Measurements from ENCODE around the gene PTBP3. TPM values are rescaled to one million over a fixed set of nuclear protein-coding genes. Genes with fewer than 3 reads are reported as not detected.

Gene PTBP3
- total RNA-seq, 1 donor from 2014 or later = 56.7 TPM

DNA sequence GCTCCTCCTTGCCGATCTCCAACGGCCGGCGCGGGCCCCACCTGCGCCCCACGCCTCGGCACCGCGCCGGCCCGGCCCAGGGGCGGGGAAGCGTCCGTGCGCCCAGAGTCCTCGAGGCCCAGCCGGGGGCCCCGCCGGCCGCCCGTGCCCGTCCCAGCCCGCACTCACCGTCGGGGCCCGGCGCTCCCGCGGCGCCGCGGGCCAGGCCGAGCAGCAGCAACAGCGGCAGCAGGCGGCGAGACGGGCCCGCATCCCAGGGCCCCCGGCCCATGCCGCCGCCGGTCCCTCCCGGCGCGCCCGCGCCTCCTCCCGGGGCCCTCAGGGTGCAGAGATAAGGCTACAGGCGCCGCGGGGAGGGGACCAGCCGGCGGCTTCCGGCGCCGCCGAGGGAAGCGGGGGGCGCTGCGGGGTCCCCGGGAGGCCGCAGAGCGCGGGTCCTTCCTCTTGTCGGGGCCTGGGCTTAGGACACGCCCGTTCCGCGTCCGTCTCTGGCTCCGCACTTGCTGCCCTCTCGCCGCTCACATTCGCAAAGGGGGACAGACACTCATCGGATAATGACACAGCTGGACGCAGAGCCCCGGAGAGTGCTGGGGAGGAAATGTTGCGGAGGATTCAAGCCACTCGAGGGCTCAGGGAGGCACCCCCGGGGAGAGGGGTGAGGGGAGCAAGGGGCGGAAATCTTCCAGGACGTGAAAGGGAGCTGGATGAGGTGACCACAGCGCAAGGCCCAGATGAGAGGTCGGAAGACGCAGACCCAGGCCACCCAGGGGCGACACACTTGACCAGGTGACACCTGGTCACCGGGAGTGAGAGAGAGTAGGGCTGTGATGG is 158.2 kb downstream of the PTBP3 start, which contains the start of gene SUSD1:
Gene SUSD1 (minus strand): TSS at position 333 of the 831 bp plus-strand sequence. CDS start 62 bp downstream, at position 271.
- no peak for DNase-seq (ENCODE audit: low spot score)
- Mint-ChIP-seq H3K9me3 (ENCODE audit: low read depth) (no peaks in the 10 kb centered on the region), H3K36me3 (ENCODE audit: low read depth) (no peaks in the 10 kb centered on the region), H3K4me3 (ENCODE audit: unreplicated experiment) (peak within 1 kb of the TSS; percentile 75), H3K4me1 (ENCODE audit: low read depth) (peaks cover 34% of the 10 kb centered on the region), H3K27ac (ENCODE audit: unreplicated experiment) (peak within 1 kb of the TSS; percentile 85), H3K27me3 (ENCODE audit: low read depth) (no peaks in the 10 kb centered on the region)
- TF ChIP-seq, protein P1, sequence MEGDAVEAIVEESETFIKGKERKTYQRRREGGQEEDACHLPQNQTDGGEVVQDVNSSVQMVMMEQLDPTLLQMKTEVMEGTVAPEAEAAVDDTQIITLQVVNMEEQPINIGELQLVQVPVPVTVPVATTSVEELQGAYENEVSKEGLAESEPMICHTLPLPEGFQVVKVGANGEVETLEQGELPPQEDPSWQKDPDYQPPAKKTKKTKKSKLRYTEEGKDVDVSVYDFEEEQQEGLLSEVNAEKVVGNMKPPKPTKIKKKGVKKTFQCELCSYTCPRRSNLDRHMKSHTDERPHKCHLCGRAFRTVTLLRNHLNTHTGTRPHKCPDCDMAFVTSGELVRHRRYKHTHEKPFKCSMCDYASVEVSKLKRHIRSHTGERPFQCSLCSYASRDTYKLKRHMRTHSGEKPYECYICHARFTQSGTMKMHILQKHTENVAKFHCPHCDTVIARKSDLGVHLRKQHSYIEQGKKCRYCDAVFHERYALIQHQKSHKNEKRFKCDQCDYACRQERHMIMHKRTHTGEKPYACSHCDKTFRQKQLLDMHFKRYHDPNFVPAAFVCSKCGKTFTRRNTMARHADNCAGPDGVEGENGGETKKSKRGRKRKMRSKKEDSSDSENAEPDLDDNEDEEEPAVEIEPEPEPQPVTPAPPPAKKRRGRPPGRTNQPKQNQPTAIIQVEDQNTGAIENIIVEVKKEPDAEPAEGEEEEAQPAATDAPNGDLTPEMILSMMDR (IDR thresholded peaks at IDR 0.05) = peak; percentile 23

DNA sequence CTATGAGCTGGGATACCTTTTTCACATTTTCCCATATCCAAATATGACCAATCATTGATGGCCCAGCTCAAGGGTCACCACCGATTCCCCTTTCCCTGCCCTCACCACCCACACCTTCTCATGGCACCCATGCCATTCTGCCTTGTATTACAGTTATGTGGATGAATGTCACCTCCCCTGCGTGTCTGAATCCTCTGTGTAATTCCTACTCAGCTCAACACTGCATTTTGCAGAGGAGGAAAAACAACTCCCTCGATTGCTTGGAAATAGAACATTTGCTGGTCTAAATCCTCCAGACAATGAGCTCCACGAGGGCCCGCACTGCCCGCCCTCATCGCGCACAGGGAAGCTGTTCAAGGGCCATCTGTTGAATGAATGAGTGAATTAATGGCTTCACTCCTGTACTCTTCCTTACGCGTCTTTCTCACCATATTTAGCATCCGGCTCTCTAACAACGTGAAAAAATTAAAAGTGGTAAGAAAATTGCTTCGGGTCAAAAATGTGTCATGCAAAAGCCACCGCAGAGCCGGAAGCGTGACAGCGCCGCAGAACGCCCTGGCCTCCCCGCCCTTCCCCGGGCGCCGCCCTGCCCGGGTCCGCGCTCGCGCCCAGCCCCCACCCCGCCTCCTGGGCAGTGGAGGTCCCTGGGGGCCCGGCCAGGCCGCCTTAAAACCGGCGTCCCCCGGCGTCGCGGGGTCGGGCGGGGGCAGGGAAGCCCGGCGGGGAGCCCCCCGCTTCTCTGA is 159.0 kb downstream of the PTBP3 start:
- peak overlapping the region; percentile 75 for H3K4me3 Mint-ChIP-seq (ENCODE audit: unreplicated experiment)
- DNase-seq (ENCODE audit: low spot score) = no peak
- no peaks in the 10 kb centered on the region for H3K36me3 Mint-ChIP-seq (ENCODE audit: low read depth)
- peak overlapping the region; percentile 72 for H3K27ac Mint-ChIP-seq (ENCODE audit: unreplicated experiment)
- no peaks in the 10 kb centered on the region for H3K9me3 Mint-ChIP-seq (ENCODE audit: low read depth)
- TF ChIP-seq, protein P1 (IDR thresholded peaks at IDR 0.05) = no peak
- H3K27me3 Mint-ChIP-seq (ENCODE audit: low read depth) = no peaks in the 10 kb centered on the region
- H3K4me1 Mint-ChIP-seq (ENCODE audit: low read depth) = peaks cover 42% of the 10 kb centered on the region

DNA sequence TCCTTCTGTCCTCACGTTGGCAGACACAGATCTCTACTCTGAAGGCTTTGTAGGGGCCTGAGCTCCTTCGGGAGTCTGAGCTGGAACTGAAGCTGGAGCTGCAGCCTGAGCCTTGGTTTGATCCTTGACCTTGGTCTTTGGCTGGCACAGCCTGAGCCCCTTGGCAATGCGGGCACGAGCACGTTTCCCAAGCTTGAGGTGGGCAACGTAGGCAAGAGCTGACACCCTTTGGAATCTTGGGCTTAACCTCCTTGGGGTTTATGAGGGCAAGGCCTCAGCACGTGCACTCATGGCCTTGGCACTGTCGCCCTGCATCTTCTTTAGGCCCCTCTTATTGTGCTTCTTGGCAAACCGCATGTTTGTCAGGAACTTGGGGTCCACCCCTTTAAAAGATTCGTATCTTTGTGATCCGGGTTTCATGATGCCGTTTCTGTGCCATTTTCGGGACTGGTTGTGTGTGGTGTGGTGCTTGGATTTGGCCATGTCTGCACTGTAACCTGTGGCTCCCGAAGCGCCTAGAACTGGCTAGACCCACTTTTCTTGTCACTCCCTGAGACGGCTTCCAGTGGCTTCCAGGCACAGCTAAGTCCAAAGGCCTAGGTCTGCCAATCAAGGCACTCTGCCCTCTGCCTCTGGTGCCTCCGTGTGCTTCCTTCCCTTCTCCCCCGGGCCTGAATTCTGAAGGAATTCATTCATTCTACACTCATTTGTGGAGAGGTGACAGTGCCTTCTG is 159.8 kb downstream of the PTBP3 start:
- no peaks in the 10 kb centered on the region for H3K9me3 Mint-ChIP-seq (ENCODE audit: low read depth)
- H3K4me3 Mint-ChIP-seq (ENCODE audit: unreplicated experiment) = peak overlapping the region; percentile 75
- DNase-seq (ENCODE audit: low spot score) = no peak
- TF ChIP-seq, protein P1 (IDR thresholded peaks at IDR 0.05) = no peak
- H3K27me3 Mint-ChIP-seq (ENCODE audit: low read depth) = no peaks in the 10 kb centered on the region
- peaks cover 50% of the 10 kb centered on the region for H3K4me1 Mint-ChIP-seq (ENCODE audit: low read depth)
- H3K27ac Mint-ChIP-seq (ENCODE audit: unreplicated experiment) = peak overlapping the region; percentile 72
- H3K36me3 Mint-ChIP-seq (ENCODE audit: low read depth) = no peaks in the 10 kb centered on the region

DNA sequence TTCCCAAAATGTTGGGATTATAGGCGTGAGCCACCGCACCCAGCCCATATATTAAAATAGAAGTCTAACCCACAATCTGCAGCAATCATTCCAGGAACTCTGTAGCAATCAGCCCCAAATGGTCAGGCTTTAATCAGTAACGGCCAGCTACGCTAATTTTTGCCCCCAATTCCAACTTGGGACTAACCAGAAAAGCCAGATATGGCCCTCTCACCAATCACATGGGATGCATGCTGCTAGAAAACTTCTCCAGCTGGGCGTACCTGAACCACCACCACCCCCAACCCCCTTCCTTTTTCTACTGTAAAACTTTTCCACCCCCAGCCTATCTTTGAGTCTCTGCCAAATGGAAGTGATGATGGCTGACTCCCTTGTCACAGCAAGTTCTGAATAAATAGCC is 162.5 kb downstream of the PTBP3 start:
- Mint-ChIP-seq H3K27me3 (ENCODE audit: low read depth) (no peaks in the 10 kb centered on the region), H3K9me3 (ENCODE audit: low read depth) (no peaks in the 10 kb centered on the region), H3K27ac (ENCODE audit: unreplicated experiment) (no peak overlapping the region), H3K4me1 (ENCODE audit: low read depth) (peaks cover 73% of the 10 kb centered on the region), H3K36me3 (ENCODE audit: low read depth) (no peaks in the 10 kb centered on the region), H3K4me3 (ENCODE audit: unreplicated experiment) (no peak overlapping the region)
- DNase-seq (ENCODE audit: low spot score) = no peak
- TF ChIP-seq, protein P1 (IDR thresholded peaks at IDR 0.05) = no peak

DNA sequence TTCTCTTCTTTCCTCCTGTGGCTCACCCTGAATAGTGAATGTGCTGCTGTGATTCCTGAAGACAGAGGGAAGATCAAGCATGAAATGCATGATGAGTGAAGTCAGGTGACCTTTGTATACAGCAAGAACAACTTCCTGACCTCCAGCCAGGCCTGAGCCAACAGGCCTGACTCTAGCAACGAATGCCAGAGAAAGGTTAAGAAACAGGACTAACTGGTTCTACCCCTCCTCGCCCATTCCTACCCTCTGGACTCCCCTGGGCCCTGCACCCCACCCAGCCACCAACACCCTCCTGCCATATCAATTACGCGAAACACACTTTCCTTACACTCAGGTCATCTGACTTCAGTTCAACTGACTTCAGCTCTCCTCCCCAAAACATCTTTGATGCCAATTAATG is 163.2 kb downstream of the PTBP3 start:
- Mint-ChIP-seq H3K27me3 (ENCODE audit: low read depth) (no peaks in the 10 kb centered on the region), H3K4me3 (ENCODE audit: unreplicated experiment) (no peak overlapping the region), H3K4me1 (ENCODE audit: low read depth) (peaks cover 71% of the 10 kb centered on the region), H3K27ac (ENCODE audit: unreplicated experiment) (peak overlapping the region; percentile 4), H3K9me3 (ENCODE audit: low read depth) (no peaks in the 10 kb centered on the region), H3K36me3 (ENCODE audit: low read depth) (no peaks in the 10 kb centered on the region)
- DNase-seq (ENCODE audit: low spot score) = no peak
- TF ChIP-seq, protein P1 (IDR thresholded peaks at IDR 0.05) = no peak
